A549 (cell line): ENCODE results near the gene KBTBD13. TPM values are rescaled to one million over a fixed set of nuclear protein-coding genes. Genes with fewer than 3 reads are reported as not detected.
A peak's percentile ranks its signal among the peaks of the same experiment; 100 is the strongest.

Source experiments
- ATAC-seq, 2 experiments: fragments of 200-7000 bp in 1 of 2; fragments of >200 bp in 1 of 2; cut with Nextera tagmentation in 1 of 2; cut with Tn5 transposase in 1 of 2; 3 replicates each; pipeline versions ENCODE4 v1.8.0 to v1.9.1; 2018 to 2020; ENCODE audit warnings: mild to moderate bottlenecking in 1 of 2, moderate library complexity in 1 of 2
- CTCF ChIA-PET: fragments of 300-600 bp; sonication (Branson Sonifier 250); formaldehyde crosslinking; extraction: SDS; loops from one replicate; lab custom pipeline; 2021; ENCODE audit warnings: antibody characterized with exemption, inconsistent platforms; lab: Yijun Ruan, JAX
- POLR2A ChIA-PET: fragments of 350-600 bp; formaldehyde crosslinking; extraction: SDS; loops from one replicate; lab custom pipeline; 2021; ENCODE audit warnings: antibody characterized with exemption, inconsistent platforms; lab: Yijun Ruan, JAX
- DNase-seq, 2 experiments: peaks; one replicate each; pipeline versions ENCODE4 v3.0.0 to v3.0.0-alpha.2; 2011 to 2016; ENCODE audit warnings: low read depth in 1 of 2, low spot score in 1 of 2
- FAIRE-seq: peaks from 2 replicates; lab custom pipeline; 2011; peaks lifted over from hg19 to GRCh38; lab: Jason Lieb, UNC
- H3K27ac ChIP-seq, 2 experiments: fragments of >200 bp; sonication (Bioruptor Twin); formaldehyde crosslinking; 3 replicates each; pipeline ENCODE4 v1.5.1; 2016 to 2017
- H3K4me1 ChIP-seq: fragments of >200 bp; sonication (Bioruptor Twin); formaldehyde crosslinking; 3 replicates; pipeline ENCODE4 v1.6.1; 2016
- H3K4me2 ChIP-seq: fragments of >200 bp; sonication (Bioruptor Twin); formaldehyde crosslinking; 3 replicates; pipeline ENCODE4 v1.6.1; 2016
- H3K4me3 ChIP-seq: fragments of >200 bp; sonication (Bioruptor Twin); formaldehyde crosslinking; 3 replicates; pipeline ENCODE4 v1.5.1; 2016
- H3K9me3 ChIP-seq: fragments of >200 bp; sonication (Bioruptor Twin); formaldehyde crosslinking; 3 replicates; pipeline ENCODE4 v1.6.1; 2016
- CBX8 ChIP-seq: fragments of 200-600 bp; sonication (generic); IDR thresholded peaks from 2 replicates; pipeline ENCODE4 v1.6.1; 2016
- CTCF ChIP-seq: fragments of >200 bp; sonication (Bioruptor Twin); formaldehyde crosslinking; IDR thresholded peaks from 3 replicates; pipeline ENCODE4 v1.5.1; 2016
- E2F6 ChIP-seq: IDR thresholded peaks from 2 replicates; pipeline ENCODE4 v1.6.1; 2012; ENCODE audit warnings: low read depth, borderline replicate concordance
- ELK1 ChIP-seq: fragments of 150-350 bp; IDR thresholded peaks from 2 replicates; pipeline ENCODE4 v1.6.1; 2014; ENCODE audit warnings: low read depth, mild to moderate bottlenecking, low read length
- HOXA7 ChIP-seq: fragments of 250-450 bp; sonication (Bioruptor Pico); IDR thresholded peaks from 2 replicates; pipeline ENCODE4 v1.5.0; 2020; ENCODE audit warnings: mild to moderate bottlenecking, moderate library complexity
- HOXB5 ChIP-seq: fragments of 250-450 bp; sonication (Bioruptor Pico); IDR thresholded peaks from 2 replicates; pipeline ENCODE4 v1.5.0; 2020; ENCODE audit warnings: mild to moderate bottlenecking, moderate library complexity
- KDM1A ChIP-seq: fragments of 200-600 bp; sonication (generic); IDR thresholded peaks from 2 replicates; pipeline ENCODE4 v1.6.1; 2016; ENCODE audit warnings: low read depth, mild to moderate bottlenecking
- MAZ ChIP-seq: fragments of 150-350 bp; IDR thresholded peaks from 2 replicates; pipeline ENCODE4 v1.6.1; 2014; ENCODE audit warnings: antibody characterized with exemption, low read depth, low read length, borderline replicate concordance
- NR3C1 ChIP-seq: fragments of >200 bp; sonication (Bioruptor Twin); formaldehyde crosslinking; IDR thresholded peaks from 3 replicates; pipeline ENCODE4 v1.6.1; 2017
- POLR2AphosphoS2 ChIP-seq: conservative IDR thresholded peaks from 2 replicates; pipeline ENCODE4 v1.6.1; 2012; ENCODE audit warnings: low read length, improper control_type of control experiment, inconsistent platforms
- RAD21 ChIP-seq, 2 experiments: fragments of >200 bp in 1 of 2; sonication (Bioruptor Twin) in 1 of 2; formaldehyde crosslinking in 1 of 2; IDR thresholded peaks in 1 of 2; conservative IDR thresholded peaks in 1 of 2; 2 replicates in 1 of 2; 3 replicates in 1 of 2; pipeline ENCODE4 v1.6.1; 2012 to 2018; ENCODE audit warnings: inconsistent platforms in 1 of 2
- RARB ChIP-seq: fragments of 250-450 bp; sonication (Bioruptor Pico); IDR thresholded peaks from 2 replicates; pipeline ENCODE4 v1.8.0; 2021; ENCODE audit warnings: mild to moderate bottlenecking, moderate library complexity
- RFX5 ChIP-seq: fragments of 450-650 bp; IDR thresholded peaks from 2 replicates; pipeline ENCODE4 v1.7.1; 2014; ENCODE audit warnings: antibody characterized with exemption, mild to moderate bottlenecking, moderate library complexity
- SMC3 ChIP-seq: fragments of >200 bp; sonication (Bioruptor Twin); formaldehyde crosslinking; IDR thresholded peaks from 3 replicates; pipeline ENCODE4 v1.6.1; 2018; ENCODE audit warnings: inconsistent platforms
- ZC3H11A ChIP-seq: fragments of 450-650 bp; IDR thresholded peaks from 2 replicates; pipeline ENCODE4 v1.6.1; 2014; ENCODE audit warnings: antibody characterized with exemption, mild to moderate bottlenecking
- ZSCAN20 ChIP-seq: fragments of 250-450 bp; sonication (Bioruptor Pico); IDR thresholded peaks from 2 replicates; pipeline ENCODE4 v1.8.0; 2022; ENCODE audit warnings: mild to moderate bottlenecking, moderate library complexity
- WGBS: methylation state at CpG from one replicate; pipeline ENCODE4 v1.1.6; 2017; ENCODE audit errors: missing lambda C conversion rate; 5-methylcytosine and 5-hydroxymethylcytosine counted together
- polyA plus RNA-seq, 4 experiments: library from polyadenylated mRNA; depleted of rRNA in 3 of 4; stranded (reverse); fragments of >200 nt; fragmentation: RNase III in 1 of 4; extraction: RNeasy Plus Mini Kit Qiagen cat#74134 plus additional on column Dnase treatment in 1 of 4; gene quantifications; 2 replicates in 3 of 4; 3 replicates in 1 of 4; pipeline ENCODE4 v1.2.3, GENCODE V29; 2011 to 2017

KBTBD13 gene
- polyA plus RNA-seq, 2 of the 4 experiments (the other 2 are of a cell fraction), result not detected

- CTCF ChIA-PET, result interaction anchor here (1.4 to 5.7 kb wide), 11 partner anchors 10 to 170 kb away, joined by 3 to 52 read pairs (median 23); partner anchors contain the start of genes KBTBD13, SLC51B and UBAP1L
- no peak for DNase-seq
Measured at GRCh38 chr15:65100442-65100841, 23.9 kb downstream of the KBTBD13 start.

GRCh38 chr15:65101411-65101890 is 24.9 kb downstream of the KBTBD13 start:
- CTCF ChIA-PET, result interaction anchor here (0.6 to 5.7 kb wide), 26 partner anchors 8 to 191 kb away, joined by 3 to 52 read pairs (median 8); partner anchors contain the start of genes KBTBD13, SLC51B and UBAP1L
- TF ChIP-seq CTCF, result peak; percentile 79
- TF ChIP-seq SMC3, result peak; percentile 60; the same call in 2 of the 3 replicates
- TF ChIP-seq RAD21 (conservative IDR thresholded peaks at IDR 0.05 in 1 of 2, IDR thresholded peaks at IDR 0.05 in 1 of 2), result peak; percentile 73 to 78
- TF ChIP-seq MAZ, result no peak
- Histone ChIP-seq H3K4me2 (no peak overlapping the region), H3K9me3 (no peaks in the 10 kb centered on the region), H3K4me3 (no peak overlapping the region), H3K4me1 (no peaks in the 10 kb centered on the region), H3K27ac (no peak overlapping the region)
- 47% methylated on average over 9 of the region's 9 CpGs for WGBS
- no peak for FAIRE-seq
- POLR2A ChIA-PET, result no interaction called here
- DNase-seq, result peak; percentile 65 to 68
- peak; percentile 49 to 84; a peak in 3 of 6 replicates for ATAC-seq

More at GRCh38 chr15:65100442-65100841, 23.9 kb downstream of the KBTBD13 start:
- POLR2A ChIA-PET, result no interaction called here
- Histone ChIP-seq H3K4me2 (no peak overlapping the region), H3K4me1 (no peaks in the 10 kb centered on the region), H3K4me3 (no peak overlapping the region), H3K9me3 (no peaks in the 10 kb centered on the region), H3K27ac (no peak overlapping the region)
- ATAC-seq (no peak), FAIRE-seq (no peak)
- WGBS, result 89% methylated on average over 7 of the region's 7 CpGs
- TF ChIP-seq ZSCAN20 (CRISPR knock-in tag) (no peak), HOXA7 (CRISPR knock-in tag) (no peak), RARB (CRISPR knock-in tag) (no peak), ZC3H11A (no peak), RFX5 (no peak), E2F6 (no peak), CBX8 (no peak), POLR2AphosphoS2 (no peak), ELK1 (no peak), MAZ (no peak), KDM1A (no peak), HOXB5 (CRISPR knock-in tag) (no peak), NR3C1 (no peak), CTCF (no peak), RAD21 (conservative IDR thresholded peaks at IDR 0.05 in 1 of 2, IDR thresholded peaks at IDR 0.05 in 1 of 2) (no peak)
